AG04450 (cell line): ENCODE measurements around the gene ADAMTSL5. TPM values are rescaled to one million over a fixed set of nuclear protein-coding genes. Genes with fewer than 3 reads are reported as not detected.

Experiments used
- CTCF ChIA-PET: fragments of 300-600, 350-600 bp; formaldehyde crosslinking; extraction: SDS; loops from one replicate; lab custom pipeline; 2022; ENCODE audit warnings: antibody characterized with exemption, inconsistent platforms; lab: Charles Lee
- POLR2A ChIA-PET: fragments of 350-600 bp; formaldehyde crosslinking; extraction: SDS; loops from one replicate; lab custom pipeline; 2021; ENCODE audit warnings: antibody characterized with exemption, inconsistent platforms; lab: Yijun Ruan, JAX
- DNase-seq: peaks from one replicate; pipeline ENCODE4 v3.0.0-alpha.2; 2011; ENCODE audit warnings: low read depth, low spot score
- H3K27ac ChIP-seq: one replicate; pipeline ENCODE4 v1.5.1; 2012; ENCODE audit warnings: low read depth, low read length, control low read depth
- H3K27me3 ChIP-seq: one replicate; pipeline ENCODE4 v1.6.0; 2012; ENCODE audit warnings: low read length; ENCODE audit not compliant: control insufficient read depth, insufficient read depth
- H3K4me3 ChIP-seq: 2 replicates; pipeline ENCODE4 v1.5.1; 2011; ENCODE audit warnings: mild to moderate bottlenecking, low read depth, low read length, control low read depth
- H3K9me3 ChIP-seq: 2 replicates; pipeline ENCODE4 v1.5.1; 2012; ENCODE audit warnings: low read length; ENCODE audit not compliant: control insufficient read depth, insufficient read depth
- polyA plus RNA-seq: library from polyadenylated mRNA; depleted of rRNA; stranded (reverse); fragments of >200 nt; gene quantifications from 2 replicates; pipeline ENCODE4 v1.2.3, GENCODE V29; 2011
- TF ChIP-seq, protein P1 (sequence below): IDR thresholded peaks from 2 replicates; pipeline ENCODE4 v1.5.1; 2011; ENCODE audit warnings: low read depth, low read length, control low read depth, inconsistent platforms

ADAMTSL5 gene
- polyA plus RNA-seq, 1 experiment: 5.6 TPM

GRCh38 chr19:1487576-1488281 is 25.1 kb downstream of the ADAMTSL5 start:
- TF ChIP-seq, protein P1, sequence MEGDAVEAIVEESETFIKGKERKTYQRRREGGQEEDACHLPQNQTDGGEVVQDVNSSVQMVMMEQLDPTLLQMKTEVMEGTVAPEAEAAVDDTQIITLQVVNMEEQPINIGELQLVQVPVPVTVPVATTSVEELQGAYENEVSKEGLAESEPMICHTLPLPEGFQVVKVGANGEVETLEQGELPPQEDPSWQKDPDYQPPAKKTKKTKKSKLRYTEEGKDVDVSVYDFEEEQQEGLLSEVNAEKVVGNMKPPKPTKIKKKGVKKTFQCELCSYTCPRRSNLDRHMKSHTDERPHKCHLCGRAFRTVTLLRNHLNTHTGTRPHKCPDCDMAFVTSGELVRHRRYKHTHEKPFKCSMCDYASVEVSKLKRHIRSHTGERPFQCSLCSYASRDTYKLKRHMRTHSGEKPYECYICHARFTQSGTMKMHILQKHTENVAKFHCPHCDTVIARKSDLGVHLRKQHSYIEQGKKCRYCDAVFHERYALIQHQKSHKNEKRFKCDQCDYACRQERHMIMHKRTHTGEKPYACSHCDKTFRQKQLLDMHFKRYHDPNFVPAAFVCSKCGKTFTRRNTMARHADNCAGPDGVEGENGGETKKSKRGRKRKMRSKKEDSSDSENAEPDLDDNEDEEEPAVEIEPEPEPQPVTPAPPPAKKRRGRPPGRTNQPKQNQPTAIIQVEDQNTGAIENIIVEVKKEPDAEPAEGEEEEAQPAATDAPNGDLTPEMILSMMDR: no peak
- no peaks in the 10 kb centered on the region; the same call in 1 of the 2 replicates for H3K9me3 ChIP-seq
- H3K27me3 ChIP-seq: peaks cover 2% of the 10 kb centered on the region
- DNase-seq: no peak
- H3K27ac ChIP-seq: no peak overlapping the region
- H3K4me3 ChIP-seq: no peak overlapping the region
- POLR2A ChIA-PET: no interaction called here
- CTCF ChIA-PET: no interaction called here

DNA sequence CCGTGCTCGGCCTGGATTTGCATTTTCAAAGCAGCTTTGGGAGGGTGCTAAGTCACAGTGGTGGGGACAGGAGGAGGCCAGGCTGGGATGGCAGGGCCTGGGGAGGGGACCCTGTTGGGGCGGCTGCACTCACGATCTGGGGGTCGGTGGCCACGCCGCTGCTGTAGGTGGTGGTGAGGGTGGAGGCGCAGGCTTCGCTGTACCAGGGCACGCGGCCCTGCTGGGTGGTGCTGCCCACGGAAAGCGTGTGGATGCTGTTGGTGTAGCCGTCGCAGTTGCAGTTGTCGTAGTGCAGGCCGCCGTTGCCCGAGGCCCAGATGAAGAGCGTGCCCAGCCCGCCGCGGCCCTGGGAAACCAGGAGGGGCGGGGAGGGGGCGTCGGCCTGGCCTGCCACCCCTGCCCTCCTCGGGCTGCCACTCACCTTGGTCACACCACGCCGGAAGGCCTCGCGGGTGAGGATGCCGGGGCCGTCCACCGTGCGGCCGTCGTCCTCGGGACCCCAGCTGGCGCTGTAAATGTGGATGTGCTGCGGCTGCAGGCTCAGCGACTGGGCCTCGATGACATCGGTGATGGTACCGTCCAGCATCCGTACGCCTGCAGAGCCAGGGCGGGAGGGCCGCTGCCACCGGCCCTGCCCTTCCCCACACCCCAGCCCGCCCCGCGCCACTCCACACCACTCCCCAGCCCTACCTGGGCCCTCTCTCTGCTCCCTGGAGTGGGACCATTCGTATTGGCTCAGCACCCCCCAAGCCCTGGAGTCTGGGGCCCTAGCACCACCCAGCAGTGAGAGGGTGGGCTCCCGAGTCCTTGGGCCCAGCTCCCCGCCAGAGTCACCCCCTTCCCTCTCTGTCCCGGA is 25.9 kb downstream of the ADAMTSL5 start:
- ChIA-PET CTCF (no interaction called here), POLR2A (no interaction called here)
- Histone ChIP-seq H3K4me3 (no peak overlapping the region), H3K9me3 (no peaks in the 10 kb centered on the region; the same call in 1 of the 2 replicates), H3K27me3 (no peaks in the 10 kb centered on the region), H3K27ac (no peak overlapping the region)
- TF ChIP-seq, protein P1: no peak
- DNase-seq: no peak

- CTCF ChIA-PET: no interaction called here
- POLR2A ChIA-PET: no interaction called here
- no peaks in the 10 kb centered on the region; the same call in 1 of the 2 replicates for H3K9me3 ChIP-seq
- no peak overlapping the region for H3K27ac ChIP-seq
- H3K4me3 ChIP-seq: no peak overlapping the region
- H3K27me3 ChIP-seq: no peaks in the 10 kb centered on the region
- no peak for DNase-seq
- TF ChIP-seq, protein P1: no peak
These were observed 28.8 kb downstream of the ADAMTSL5 start for GRCh38 chr19:1483979-1484428.

DNA sequence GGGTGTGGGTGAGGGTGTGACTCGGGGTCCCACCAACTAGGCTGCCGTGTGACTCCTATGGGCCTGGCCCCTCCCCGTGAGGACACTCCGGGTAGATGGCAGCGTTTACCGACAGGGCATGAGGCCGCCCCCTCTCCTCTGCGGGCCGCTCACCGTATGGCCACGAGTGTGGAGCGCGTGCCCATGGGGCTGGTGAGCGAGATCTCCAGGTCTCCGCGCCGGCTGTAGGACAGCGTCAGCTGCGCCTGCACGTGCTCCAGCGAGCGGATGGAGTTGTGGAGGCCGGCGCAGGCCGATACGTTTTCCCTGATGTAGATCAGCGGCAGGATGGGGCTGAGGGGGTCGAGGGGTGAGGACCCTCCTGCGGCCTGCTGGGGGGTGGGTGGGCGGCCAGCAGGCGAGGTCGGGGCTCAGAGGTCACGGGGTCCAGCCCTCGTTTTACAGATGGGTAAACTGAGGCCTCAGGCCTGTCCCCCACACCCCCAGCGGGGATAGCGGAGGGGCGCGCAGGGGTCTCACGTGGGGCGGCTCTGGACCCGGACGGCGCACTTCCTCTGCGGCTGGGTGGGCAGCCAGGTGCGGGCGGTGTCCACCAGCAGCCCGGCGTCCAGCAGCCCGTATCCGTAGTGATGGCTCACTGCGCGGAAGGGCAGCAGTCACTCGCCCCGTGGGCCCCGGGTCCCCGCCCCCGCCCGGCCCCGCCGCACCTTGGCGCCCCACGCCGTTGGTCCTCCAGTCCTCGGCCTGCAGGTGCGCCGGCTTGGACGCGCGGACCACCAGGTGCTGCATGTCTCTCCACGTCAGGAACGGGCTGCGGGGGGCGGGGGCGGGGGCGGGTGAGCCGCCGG is 29.5 kb downstream of the ADAMTSL5 start:
- ChIA-PET POLR2A (no interaction called here), CTCF (no interaction called here)
- no peak overlapping the region for H3K4me3 ChIP-seq
- no peak for DNase-seq
- H3K9me3 ChIP-seq: no peaks in the 10 kb centered on the region; the same call in 1 of the 2 replicates
- H3K27me3 ChIP-seq: no peaks in the 10 kb centered on the region
- H3K27ac ChIP-seq: no peak overlapping the region
- TF ChIP-seq, protein P1: no peak
